ENCODE results near the gene ABHD6. TPM values are rescaled to one million over a fixed set of nuclear protein-coding genes. Genes with fewer than 3 reads are reported as not detected.
"Not testable (repeated sequence)": the region's sequence is repeated elsewhere in the genome, so short reads cannot be mapped to it uniquely, and the experiment has no call there.

ABHD6 gene
- total and polyA plus RNA-seq, 9 of the 15 experiments (the other 6 are each of a cell fraction or from before 2014, with no cell fraction given), result 0.53 to 3.6 (median 2.5) TPM

GRCh38 chr3:58273362-58273761 lies 35.8 kb downstream of the ABHD6 start:
- in situ Hi-C loops (cut with MboI); H3K4me2 ChIP-seq (ENCODE audit: insufficient read depth, low read length); H3K9me1 ChIP-seq (ENCODE audit: control insufficient read depth, insufficient read depth, low read length); H3K4me1 ChIP-seq (replicated peaks in 1 of 2; ENCODE audit: control insufficient read depth in 2 of 2, insufficient read depth in 2 of 2, low read length in 2 of 2); CTCF ChIA-PET (ENCODE audit: low intra/inter-chr PET ratio); H3K79me2 ChIP-seq (ENCODE audit: control insufficient read depth, insufficient read depth, low read length); H3K9me3 ChIP-seq (replicated peaks; ENCODE audit: control insufficient read depth, insufficient read depth, low read depth, low read length); DNase-seq (ENCODE audit: extremely low read depth in 1 of 4, low spot score in 3 of 4); H3K36me3 ChIP-seq (ENCODE audit: control insufficient read depth, insufficient read depth, low read length); H3K27me3 ChIP-seq (ENCODE audit: control insufficient read depth in 2 of 2, insufficient read depth in 2 of 2, low read length in 2 of 2); H3K9ac ChIP-seq (ENCODE audit: insufficient read depth in 1 of 2, low read depth in 2 of 2, low read length in 2 of 2); H2AFZ ChIP-seq (ENCODE audit: low read depth, low read length); H3K27ac ChIP-seq (ENCODE audit: extremely low read depth, low read depth, low read length); H4K20me1 ChIP-seq (replicated peaks; ENCODE audit: control insufficient read depth, insufficient read depth, low read length); ATAC-seq; FAIRE-seq; intact Hi-C loops (cut with micrococcal nuclease); H3K4me3 ChIP-seq; BruUV-seq (replicated peaks): not testable (repeated sequence)
- TF ChIP-seq ZNF146 (CRISPR knock-in tag; IDR thresholded peaks at IDR 0.05; ENCODE audit: unreplicated experiment), result peak; percentile 52
- POLR2A ChIA-PET, result interaction anchor here (0.9 kb wide), 1 partner anchor 22 kb away, joined by 3 read pairs; no protein-coding TSS in a partner anchor
- 42% methylated on average over 3 of the region's 3 CpGs for WGBS (ENCODE audit: insufficient coverage, low coverage, missing lambda C conversion rate)

GRCh38 chr3:58274027-58274614 lies 36.5 kb downstream of the ABHD6 start:
- H3K4me1 ChIP-seq (replicated peaks in 1 of 2; ENCODE audit: control insufficient read depth in 2 of 2, insufficient read depth in 2 of 2, low read length in 2 of 2), result no peaks in the 10 kb centered on the region
- BruUV-seq (replicated peaks), result no TSS peak
- no peaks in the 10 kb centered on the region for H4K20me1 ChIP-seq (replicated peaks; ENCODE audit: control insufficient read depth, insufficient read depth, low read length)
- H3K4me2 ChIP-seq (ENCODE audit: insufficient read depth, low read length), result no peak overlapping the region
- H3K27ac ChIP-seq (ENCODE audit: extremely low read depth, low read depth, low read length), result no peak overlapping the region
- no peak for DNase-seq (ENCODE audit: extremely low read depth in 1 of 4, low spot score in 3 of 4)
- FAIRE-seq, result no peak
- H3K36me3 ChIP-seq (ENCODE audit: control insufficient read depth, insufficient read depth, low read length), result no peaks in the 10 kb centered on the region
- H3K9me1 ChIP-seq (ENCODE audit: control insufficient read depth, insufficient read depth, low read length), result no peaks in the 10 kb centered on the region
- CTCF ChIA-PET (ENCODE audit: low intra/inter-chr PET ratio), result no interaction called here
- POLR2A ChIA-PET, result no interaction called here
- H3K4me3 ChIP-seq, result no peak overlapping the region
- H3K9ac ChIP-seq (ENCODE audit: insufficient read depth in 1 of 2, low read depth in 2 of 2, low read length in 2 of 2), result no peak overlapping the region
- no peaks in the 10 kb centered on the region for H3K9me3 ChIP-seq (replicated peaks; ENCODE audit: control insufficient read depth, insufficient read depth, low read depth, low read length)
- no peaks in the 10 kb centered on the region for H3K79me2 ChIP-seq (ENCODE audit: control insufficient read depth, insufficient read depth, low read length)
- intact Hi-C loops (cut with micrococcal nuclease), result no loop called here
- no peaks in the 10 kb centered on the region for H3K27me3 ChIP-seq (ENCODE audit: control insufficient read depth in 2 of 2, insufficient read depth in 2 of 2, low read length in 2 of 2)
- H2AFZ ChIP-seq (ENCODE audit: low read depth, low read length), result no peak overlapping the region
- no peak for ATAC-seq
- 43% methylated on average over 3 of the region's 3 CpGs for WGBS (ENCODE audit: insufficient coverage, low coverage, missing lambda C conversion rate)
- TF ChIP-seq ATF3 (IDR thresholded peaks at IDR 0.05) (no peak), ATF3 (CRISPR knock-in tag; conservative IDR thresholded peaks at IDR 0.05) (no peak), ZBTB43 (CRISPR knock-in tag; IDR thresholded peaks at IDR 0.05) (no peak), FOXA3 (CRISPR knock-in tag; conservative IDR thresholded peaks at IDR 0.05 in 1 of 2, IDR thresholded peaks at IDR 0.05 in 1 of 2) (no peak), DPF2 (IDR thresholded peaks at IDR 0.05) (no peak), SETDB1 (IDR thresholded peaks at IDR 0.05; ENCODE audit: low read length) (no peak), RB1 (IDR thresholded peaks at IDR 0.05; ENCODE audit: low read depth) (no peak), POU5F1 (IDR thresholded peaks at IDR 0.05; ENCODE audit: borderline replicate concordance, low read depth, low read length, partially characterized antibody) (no peak), TOE1 (IDR thresholded peaks at IDR 0.05; ENCODE audit: borderline replicate concordance) (no peak), TOE1 (CRISPR knock-in tag; IDR thresholded peaks at IDR 0.05; ENCODE audit: borderline replicate concordance, low read depth) (no peak), ZNF384 (IDR thresholded peaks at IDR 0.05; ENCODE audit: low read depth, low read length) (no peak), MECOM (CRISPR knock-in tag; IDR thresholded peaks at IDR 0.05) (no peak)
- in situ Hi-C loops (cut with MboI), result no loop called here

All from K562 (cell line).